ENCODE measurements around the gene GLO1.

The GLO1 gene

DNA sequence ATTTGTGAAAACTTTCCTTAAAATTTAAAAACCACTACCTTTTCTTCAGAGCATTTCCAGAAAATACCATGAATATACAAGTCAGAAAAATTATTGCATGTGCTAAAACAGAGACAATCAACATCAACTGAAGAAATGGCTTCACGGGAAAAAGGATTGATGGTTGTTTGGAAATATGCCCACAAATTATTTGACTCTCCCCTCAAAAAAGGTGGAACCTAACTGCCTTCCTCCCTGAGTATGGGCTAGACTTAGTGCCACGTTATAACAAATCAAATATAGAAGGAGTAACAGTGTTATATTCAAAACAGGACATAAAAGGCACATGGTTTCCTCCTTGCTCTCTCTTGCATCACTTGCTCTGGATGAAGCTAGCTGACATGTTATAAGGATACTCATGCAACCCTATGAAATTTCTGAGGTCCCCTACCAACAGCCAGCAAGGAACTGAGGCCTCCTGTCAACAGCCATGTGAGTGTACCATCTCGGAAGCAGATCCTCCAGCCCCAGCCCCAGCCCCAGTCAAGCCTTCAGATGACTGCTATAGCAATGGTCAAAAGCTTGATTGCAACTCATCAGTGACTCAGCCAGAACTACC lies 71.7 kb downstream of the GLO1 start:
- TF ChIP-seq, protein P1, sequence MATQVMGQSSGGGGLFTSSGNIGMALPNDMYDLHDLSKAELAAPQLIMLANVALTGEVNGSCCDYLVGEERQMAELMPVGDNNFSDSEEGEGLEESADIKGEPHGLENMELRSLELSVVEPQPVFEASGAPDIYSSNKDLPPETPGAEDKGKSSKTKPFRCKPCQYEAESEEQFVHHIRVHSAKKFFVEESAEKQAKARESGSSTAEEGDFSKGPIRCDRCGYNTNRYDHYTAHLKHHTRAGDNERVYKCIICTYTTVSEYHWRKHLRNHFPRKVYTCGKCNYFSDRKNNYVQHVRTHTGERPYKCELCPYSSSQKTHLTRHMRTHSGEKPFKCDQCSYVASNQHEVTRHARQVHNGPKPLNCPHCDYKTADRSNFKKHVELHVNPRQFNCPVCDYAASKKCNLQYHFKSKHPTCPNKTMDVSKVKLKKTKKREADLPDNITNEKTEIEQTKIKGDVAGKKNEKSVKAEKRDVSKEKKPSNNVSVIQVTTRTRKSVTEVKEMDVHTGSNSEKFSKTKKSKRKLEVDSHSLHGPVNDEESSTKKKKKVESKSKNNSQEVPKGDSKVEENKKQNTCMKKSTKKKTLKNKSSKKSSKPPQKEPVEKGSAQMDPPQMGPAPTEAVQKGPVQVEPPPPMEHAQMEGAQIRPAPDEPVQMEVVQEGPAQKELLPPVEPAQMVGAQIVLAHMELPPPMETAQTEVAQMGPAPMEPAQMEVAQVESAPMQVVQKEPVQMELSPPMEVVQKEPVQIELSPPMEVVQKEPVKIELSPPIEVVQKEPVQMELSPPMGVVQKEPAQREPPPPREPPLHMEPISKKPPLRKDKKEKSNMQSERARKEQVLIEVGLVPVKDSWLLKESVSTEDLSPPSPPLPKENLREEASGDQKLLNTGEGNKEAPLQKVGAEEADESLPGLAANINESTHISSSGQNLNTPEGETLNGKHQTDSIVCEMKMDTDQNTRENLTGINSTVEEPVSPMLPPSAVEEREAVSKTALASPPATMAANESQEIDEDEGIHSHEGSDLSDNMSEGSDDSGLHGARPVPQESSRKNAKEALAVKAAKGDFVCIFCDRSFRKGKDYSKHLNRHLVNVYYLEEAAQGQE (IDR thresholded peaks at IDR 0.05; ENCODE audit: insufficient replicate concordance, low read depth), result no peak
- TF ChIP-seq, protein P2, sequence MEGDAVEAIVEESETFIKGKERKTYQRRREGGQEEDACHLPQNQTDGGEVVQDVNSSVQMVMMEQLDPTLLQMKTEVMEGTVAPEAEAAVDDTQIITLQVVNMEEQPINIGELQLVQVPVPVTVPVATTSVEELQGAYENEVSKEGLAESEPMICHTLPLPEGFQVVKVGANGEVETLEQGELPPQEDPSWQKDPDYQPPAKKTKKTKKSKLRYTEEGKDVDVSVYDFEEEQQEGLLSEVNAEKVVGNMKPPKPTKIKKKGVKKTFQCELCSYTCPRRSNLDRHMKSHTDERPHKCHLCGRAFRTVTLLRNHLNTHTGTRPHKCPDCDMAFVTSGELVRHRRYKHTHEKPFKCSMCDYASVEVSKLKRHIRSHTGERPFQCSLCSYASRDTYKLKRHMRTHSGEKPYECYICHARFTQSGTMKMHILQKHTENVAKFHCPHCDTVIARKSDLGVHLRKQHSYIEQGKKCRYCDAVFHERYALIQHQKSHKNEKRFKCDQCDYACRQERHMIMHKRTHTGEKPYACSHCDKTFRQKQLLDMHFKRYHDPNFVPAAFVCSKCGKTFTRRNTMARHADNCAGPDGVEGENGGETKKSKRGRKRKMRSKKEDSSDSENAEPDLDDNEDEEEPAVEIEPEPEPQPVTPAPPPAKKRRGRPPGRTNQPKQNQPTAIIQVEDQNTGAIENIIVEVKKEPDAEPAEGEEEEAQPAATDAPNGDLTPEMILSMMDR (IDR thresholded peaks at IDR 0.05; ENCODE audit: insufficient read depth, low read length), result no peak
- TF ChIP-seq POLR2AphosphoS5 (IDR thresholded peaks at IDR 0.05; ENCODE audit: low read depth), result no peak
- no peak for TF ChIP-seq SPI1 (IDR thresholded peaks at IDR 0.05; ENCODE audit: borderline replicate concordance, low read depth)
- TF ChIP-seq GABPA (IDR thresholded peaks at IDR 0.05; ENCODE audit: low read depth), result no peak
- no peak for DNase-seq (ENCODE audit: low read depth in 1 of 2, low spot score in 1 of 2)
- Histone ChIP-seq H3K4me3 (replicated peaks; ENCODE audit: insufficient read depth, low read length) (no peak overlapping the region), H3K27me3 (ENCODE audit: insufficient read depth, poor library complexity, severe bottlenecking) (no peaks in the 10 kb centered on the region), H3K27ac (replicated peaks) (no peak overlapping the region)
